ENCODE measurements around the gene STRIP1. TPM values are rescaled to one million over a fixed set of nuclear protein-coding genes. Genes with fewer than 3 reads are reported as not detected.
"Not testable (repeated sequence)": the region's sequence is repeated elsewhere in the genome, so short reads cannot be mapped to it uniquely, and the experiment has no call there.

Gene STRIP1
- total RNA-seq, 1 donor from 2014 or later = 77.3 TPM

DNA sequence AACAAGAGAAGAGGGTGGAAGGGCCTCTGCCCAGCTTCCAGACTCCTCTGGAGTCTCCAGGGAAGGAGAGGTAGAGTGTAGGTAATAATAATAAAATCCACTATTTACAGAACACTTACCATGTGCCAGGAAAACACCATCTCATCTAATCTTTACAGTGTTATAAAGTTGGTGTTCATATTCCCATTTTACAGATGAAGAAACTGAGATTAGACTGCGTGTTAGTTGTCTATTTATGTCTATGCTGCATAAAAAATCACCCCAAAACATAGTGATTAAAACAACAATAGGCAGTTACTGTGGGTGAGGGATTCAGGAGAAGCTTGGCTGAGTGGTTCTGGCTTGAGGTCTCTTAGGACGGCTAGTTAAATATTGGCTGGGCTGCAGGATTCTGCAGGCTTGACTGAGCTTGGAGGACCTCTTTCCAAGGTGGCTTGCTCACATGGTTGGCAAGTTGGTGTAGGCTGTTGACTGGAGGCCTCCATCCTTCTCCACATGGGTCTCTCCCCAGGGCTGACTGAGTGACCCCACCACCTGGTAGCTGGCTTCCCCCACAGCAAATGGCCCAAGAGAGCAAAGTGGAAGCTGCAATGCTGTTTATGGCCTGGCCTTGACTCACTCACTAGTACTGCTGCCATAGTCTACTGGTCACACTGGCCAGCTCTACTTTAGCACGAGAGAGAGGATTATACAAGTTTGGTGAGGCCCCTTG is 42.5 kb downstream of the STRIP1 start:
- no peak for DNase-seq
- Mint-ChIP-seq H3K4me3 (no peak overlapping the region), H3K27ac (no peak overlapping the region), H3K9me3 (no peaks in the 10 kb centered on the region), H3K4me1 (no peaks in the 10 kb centered on the region), H3K36me3 (ENCODE audit: low read depth) (no peaks in the 10 kb centered on the region), H3K27me3 (peaks cover 37% of the 10 kb centered on the region)
- TF ChIP-seq, protein P1, sequence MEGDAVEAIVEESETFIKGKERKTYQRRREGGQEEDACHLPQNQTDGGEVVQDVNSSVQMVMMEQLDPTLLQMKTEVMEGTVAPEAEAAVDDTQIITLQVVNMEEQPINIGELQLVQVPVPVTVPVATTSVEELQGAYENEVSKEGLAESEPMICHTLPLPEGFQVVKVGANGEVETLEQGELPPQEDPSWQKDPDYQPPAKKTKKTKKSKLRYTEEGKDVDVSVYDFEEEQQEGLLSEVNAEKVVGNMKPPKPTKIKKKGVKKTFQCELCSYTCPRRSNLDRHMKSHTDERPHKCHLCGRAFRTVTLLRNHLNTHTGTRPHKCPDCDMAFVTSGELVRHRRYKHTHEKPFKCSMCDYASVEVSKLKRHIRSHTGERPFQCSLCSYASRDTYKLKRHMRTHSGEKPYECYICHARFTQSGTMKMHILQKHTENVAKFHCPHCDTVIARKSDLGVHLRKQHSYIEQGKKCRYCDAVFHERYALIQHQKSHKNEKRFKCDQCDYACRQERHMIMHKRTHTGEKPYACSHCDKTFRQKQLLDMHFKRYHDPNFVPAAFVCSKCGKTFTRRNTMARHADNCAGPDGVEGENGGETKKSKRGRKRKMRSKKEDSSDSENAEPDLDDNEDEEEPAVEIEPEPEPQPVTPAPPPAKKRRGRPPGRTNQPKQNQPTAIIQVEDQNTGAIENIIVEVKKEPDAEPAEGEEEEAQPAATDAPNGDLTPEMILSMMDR (IDR thresholded peaks at IDR 0.05) = no peak
- no peak for ATAC-seq (ENCODE audit: low read depth)
- CTCF ChIA-PET = no interaction called here
- POLR2A ChIA-PET = no interaction called here
- intact Hi-C loops (cut with micrococcal nuclease) = no loop called here

DNA sequence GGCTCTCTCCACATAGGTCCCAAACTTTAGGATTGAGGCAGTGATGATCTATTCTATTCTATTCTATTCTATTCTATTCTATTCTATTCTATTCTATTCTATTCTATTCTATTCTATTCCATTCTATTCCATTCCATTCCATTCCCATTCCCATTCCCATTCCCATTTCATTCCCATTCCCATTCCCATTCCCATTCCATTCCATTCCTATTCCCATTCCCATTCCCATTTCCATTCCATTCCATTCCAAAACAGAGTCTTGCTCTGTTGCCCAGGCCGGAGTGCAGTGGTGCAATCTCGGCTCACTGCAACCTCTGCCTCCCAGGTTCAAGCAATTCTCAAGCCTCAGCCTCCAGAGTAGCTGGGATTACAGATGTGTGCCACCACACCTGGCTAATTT is 45.6 kb downstream of the STRIP1 start:
- intact Hi-C loops (cut with micrococcal nuclease); POLR2A ChIA-PET; H3K9me3 Mint-ChIP-seq; H3K27ac Mint-ChIP-seq; DNase-seq; H3K36me3 Mint-ChIP-seq (ENCODE audit: low read depth); ATAC-seq (ENCODE audit: low read depth); H3K4me3 Mint-ChIP-seq; CTCF ChIA-PET: not testable (repeated sequence)
- H3K4me1 Mint-ChIP-seq = peaks cover 12% of the 10 kb centered on the region
- peaks cover 46% of the 10 kb centered on the region for H3K27me3 Mint-ChIP-seq

DNA sequence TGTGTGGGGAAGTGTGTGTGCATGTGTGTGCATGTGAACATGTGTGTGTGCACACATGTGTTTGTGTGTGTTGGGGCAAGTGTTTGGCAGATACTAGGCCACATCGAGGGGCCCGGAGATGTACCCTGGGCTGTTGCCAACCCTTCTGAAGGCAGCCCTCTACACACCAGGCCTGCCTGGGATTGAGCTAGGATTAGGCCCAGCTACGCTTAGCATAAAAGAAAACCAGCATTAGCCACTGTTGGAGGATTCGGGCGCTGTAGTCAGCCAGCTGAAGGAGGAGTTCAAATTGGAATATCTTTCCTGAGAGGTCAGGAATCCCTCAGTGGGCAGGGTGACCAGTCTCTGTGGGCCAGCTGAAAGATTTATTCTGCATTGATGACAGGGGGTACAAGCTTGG is 46.6 kb downstream of the STRIP1 start:
- ChIA-PET CTCF (interaction anchor here (0.8 to 1.8 kb wide), 3 partner anchors 21 to 25 kb away, joined by 3 to 4 read pairs (median 3); no protein-coding TSS in a partner anchor), POLR2A (no interaction called here)
- Mint-ChIP-seq H3K9me3 (no peaks in the 10 kb centered on the region), H3K27ac (no peak overlapping the region), H3K4me3 (no peak overlapping the region), H3K36me3 (ENCODE audit: low read depth) (no peaks in the 10 kb centered on the region), H3K27me3 (peaks cover 45% of the 10 kb centered on the region), H3K4me1 (peaks cover 12% of the 10 kb centered on the region)
- DNase-seq (no peak), ATAC-seq (ENCODE audit: low read depth) (no peak)
- intact Hi-C loops (cut with micrococcal nuclease) = no loop called here
- TF ChIP-seq, protein P1 (IDR thresholded peaks at IDR 0.05) = no peak

DNA sequence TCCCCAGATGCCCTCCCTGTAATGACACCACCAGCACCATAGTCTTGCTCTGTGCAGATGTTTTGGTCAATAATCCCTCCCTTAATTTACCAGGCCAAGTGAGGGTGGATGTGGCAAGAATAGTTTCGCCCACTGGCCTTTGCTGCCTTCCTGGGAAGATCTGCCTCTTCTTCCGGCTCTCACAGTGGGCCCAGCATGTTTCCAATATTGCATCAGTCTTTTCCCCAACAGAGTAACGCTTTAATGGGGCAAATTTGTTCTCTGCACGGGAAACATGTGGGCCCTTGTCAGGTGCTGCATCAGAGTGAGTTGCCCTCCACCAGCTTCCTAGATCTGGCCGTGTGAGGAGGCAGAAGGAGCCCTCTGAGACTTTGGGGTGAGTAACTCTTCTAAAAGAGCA is 48.1 kb downstream of the STRIP1 start:
- H3K27ac Mint-ChIP-seq = no peak overlapping the region
- intact Hi-C loops (cut with micrococcal nuclease) = no loop called here
- H3K36me3 Mint-ChIP-seq (ENCODE audit: low read depth) = no peaks in the 10 kb centered on the region
- H3K27me3 Mint-ChIP-seq = peaks cover 43% of the 10 kb centered on the region
- H3K4me3 Mint-ChIP-seq = peak overlapping the region; percentile 88
- CTCF ChIA-PET = no interaction called here
- TF ChIP-seq, protein P1 (IDR thresholded peaks at IDR 0.05) = no peak
- DNase-seq (no peak), ATAC-seq (ENCODE audit: low read depth) (no peak)
- peaks cover 12% of the 10 kb centered on the region for H3K4me1 Mint-ChIP-seq
- POLR2A ChIA-PET = interaction anchor here (1.2 kb wide), 1 partner anchor 48 kb away, joined by 4 read pairs; the partner anchor contains the start of gene STRIP1
- no peaks in the 10 kb centered on the region for H3K9me3 Mint-ChIP-seq

DNA sequence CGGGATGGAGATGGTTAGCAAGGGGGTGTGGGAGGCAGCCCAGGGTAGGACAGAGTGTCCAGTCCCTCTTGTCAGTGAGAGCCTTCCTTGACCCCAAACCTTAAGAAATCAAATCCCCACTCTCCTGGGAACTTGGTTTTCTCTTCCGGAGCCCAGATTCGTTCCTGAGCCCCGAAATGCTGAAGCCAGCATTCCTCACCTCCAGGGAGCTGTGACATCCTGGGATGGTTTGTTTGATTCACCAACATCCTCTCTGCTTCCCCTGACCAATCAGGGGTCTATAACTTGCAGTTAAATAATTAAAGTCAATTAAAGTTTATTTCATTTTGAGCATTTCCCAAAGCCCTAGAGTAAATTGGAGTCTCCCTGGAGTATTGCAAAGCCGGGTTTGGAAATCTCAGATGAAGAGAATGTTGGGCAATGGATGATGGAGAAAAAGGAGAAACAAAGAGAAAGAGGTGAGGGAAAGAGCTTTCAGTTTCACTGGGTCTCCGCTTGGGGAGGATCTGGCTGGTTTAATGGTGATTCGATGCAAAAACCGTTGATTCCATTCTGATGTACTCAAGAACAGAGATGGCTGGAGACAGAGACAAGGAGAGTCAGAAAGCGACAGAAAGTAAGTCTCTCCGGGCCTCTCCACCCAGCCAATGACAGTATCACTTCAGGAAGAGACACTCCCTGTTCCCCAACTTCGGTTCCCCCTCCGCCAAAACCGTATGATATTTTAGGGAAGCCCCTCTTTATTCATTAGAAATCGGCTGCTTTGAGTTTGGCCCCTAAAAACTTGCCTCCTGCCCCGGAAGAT is 48.8 kb downstream of the STRIP1 start:
- ATAC-seq (ENCODE audit: low read depth) (no peak), DNase-seq (no peak)
- no peaks in the 10 kb centered on the region for H3K36me3 Mint-ChIP-seq (ENCODE audit: low read depth)
- ChIA-PET POLR2A (interaction anchor here (1.2 kb wide), 1 partner anchor 49 kb away, joined by 4 read pairs; the partner anchor contains the start of gene STRIP1), CTCF (no interaction called here)
- peak overlapping the region; percentile 88 for H3K4me3 Mint-ChIP-seq
- TF ChIP-seq, protein P1 (IDR thresholded peaks at IDR 0.05) = no peak
- peaks cover 46% of the 10 kb centered on the region for H3K27me3 Mint-ChIP-seq
- no peak overlapping the region for H3K27ac Mint-ChIP-seq
- no peaks in the 10 kb centered on the region for H3K9me3 Mint-ChIP-seq
- peaks cover 12% of the 10 kb centered on the region for H3K4me1 Mint-ChIP-seq
- intact Hi-C loops (cut with micrococcal nuclease) = no loop called here

Measured in activated B cell treated with CpG ODN at 0.5 μM for 24 hours (primary cell).